ENCODE measurements around the gene SYNPR. TPM values are rescaled to one million over a fixed set of nuclear protein-coding genes. Genes with fewer than 3 reads are reported as not detected.

SYNPR gene
- total RNA-seq, 1 donor from 2014 or later, result not detected

- no peak for TF ChIP-seq CTCF (IDR thresholded peaks at IDR 0.05)
- Histone ChIP-seq H3K27ac (no peak overlapping the region), H3K4me3 (no peak overlapping the region), H3K4me1 (no peaks in the 10 kb centered on the region), H3K36me3 (no peaks in the 10 kb centered on the region), H3K9me3 (no peaks in the 10 kb centered on the region), H3K27me3 (ENCODE audit: low read depth) (no peaks in the 10 kb centered on the region)
- intact Hi-C loops (cut with DNase I), result no loop called here
- no peak for DNase-seq
- ATAC-seq, result no peak
These were observed 329.6 kb downstream of the SYNPR start for GRCh38 chr3:63607716-63608115.

GRCh38 chr3:63609408-63609807 is 331.3 kb downstream of the SYNPR start:
- Histone ChIP-seq H3K4me1 (no peaks in the 10 kb centered on the region), H3K4me3 (no peak overlapping the region), H3K9me3 (no peaks in the 10 kb centered on the region), H3K27ac (no peak overlapping the region), H3K27me3 (ENCODE audit: low read depth) (no peaks in the 10 kb centered on the region), H3K36me3 (no peaks in the 10 kb centered on the region)
- ATAC-seq (no peak), DNase-seq (no peak)
- TF ChIP-seq CTCF (IDR thresholded peaks at IDR 0.05), result no peak
- intact Hi-C loops (cut with DNase I), result no loop called here

GRCh38 chr3:63609834-63610233 is 331.7 kb downstream of the SYNPR start:
- no peak overlapping the region for H3K4me3 ChIP-seq
- no peaks in the 10 kb centered on the region for H3K27me3 ChIP-seq (ENCODE audit: low read depth)
- TF ChIP-seq CTCF (IDR thresholded peaks at IDR 0.05), result no peak
- ATAC-seq (no peak), DNase-seq (no peak)
- no peaks in the 10 kb centered on the region for H3K36me3 ChIP-seq
- H3K9me3 ChIP-seq, result no peaks in the 10 kb centered on the region
- H3K4me1 ChIP-seq, result no peaks in the 10 kb centered on the region
- intact Hi-C loops (cut with DNase I), result no loop called here
- H3K27ac ChIP-seq, result no peak overlapping the region

- Histone ChIP-seq H3K27me3 (ENCODE audit: low read depth) (no peaks in the 10 kb centered on the region), H3K36me3 (no peaks in the 10 kb centered on the region), H3K9me3 (no peaks in the 10 kb centered on the region), H3K4me1 (no peaks in the 10 kb centered on the region), H3K4me3 (no peak overlapping the region), H3K27ac (no peak overlapping the region)
- DNase-seq (no peak), ATAC-seq (no peak)
- no peak for TF ChIP-seq CTCF (IDR thresholded peaks at IDR 0.05)
- intact Hi-C loops (cut with DNase I), result no loop called here
These were observed 333.3 kb downstream of the SYNPR start for GRCh38 chr3:63611382-63611781.

GRCh38 chr3:63613561-63613960 is 335.5 kb downstream of the SYNPR start:
- H3K9me3 ChIP-seq, result no peaks in the 10 kb centered on the region
- ATAC-seq (no peak), DNase-seq (no peak)
- H3K4me1 ChIP-seq, result no peaks in the 10 kb centered on the region
- H3K27ac ChIP-seq, result no peak overlapping the region
- H3K27me3 ChIP-seq (ENCODE audit: low read depth), result no peaks in the 10 kb centered on the region
- no peak for TF ChIP-seq CTCF (IDR thresholded peaks at IDR 0.05)
- no peak overlapping the region for H3K4me3 ChIP-seq
- intact Hi-C loops (cut with DNase I), result no loop called here
- no peaks in the 10 kb centered on the region for H3K36me3 ChIP-seq

GRCh38 chr3:63617391-63617790 is 339.3 kb downstream of the SYNPR start:
- intact Hi-C loops (cut with DNase I), result no loop called here
- no peak for DNase-seq
- Histone ChIP-seq H3K27ac (no peak overlapping the region), H3K4me3 (no peak overlapping the region), H3K9me3 (no peaks in the 10 kb centered on the region), H3K4me1 (no peaks in the 10 kb centered on the region), H3K36me3 (no peaks in the 10 kb centered on the region), H3K27me3 (ENCODE audit: low read depth) (no peaks in the 10 kb centered on the region)
- TF ChIP-seq CTCF (IDR thresholded peaks at IDR 0.05), result no peak
- no peak for ATAC-seq

Data from lower lobe of right lung (tissue), 2 donors.